ENCODE data around the gene KMT2B.

KMT2B gene

GRCh38 chr19:35734889-35735288, 17.1 kb downstream of the KMT2B start:
- Histone ChIP-seq H4K20me1 (ENCODE audit: insufficient read depth, low read length, poor library complexity, severe bottlenecking) (no peaks in the 10 kb centered on the region), H3F3A (ENCODE audit: low read depth) (no peaks in the 10 kb centered on the region), H3K36me3 (ENCODE audit: insufficient read depth, low read length) (peaks cover 36% of the 10 kb centered on the region; the same call in 1 of the 2 replicates), H3K9ac (ENCODE audit: low read depth, low read length, poor library complexity, severe bottlenecking) (no peak overlapping the region), H3K4me2 (ENCODE audit: low read depth, low read length, poor library complexity, severe bottlenecking) (no peak overlapping the region), H3K79me2 (ENCODE audit: insufficient read depth, low read length) (no peaks in the 10 kb centered on the region), H2AFZ (ENCODE audit: low read length) (no peak overlapping the region), H3K4me3 (ENCODE audit: low read length, poor library complexity, severe bottlenecking) (no peak overlapping the region), H3K4me1 (ENCODE audit: insufficient read depth, low read length, poor library complexity, severe bottlenecking) (no peaks in the 10 kb centered on the region), H3K27me3 (ENCODE audit: insufficient read depth, low read length, poor library complexity, severe bottlenecking) (no peaks in the 10 kb centered on the region), H3K9me2 (replicated peaks; ENCODE audit: low read depth, low read length) (no peaks in the 10 kb centered on the region), H3K9me3 (ENCODE audit: insufficient read depth, low read depth, low read length) (no peaks in the 10 kb centered on the region)
- TF ChIP-seq CTCF (conservative IDR thresholded peaks at IDR 0.05; ENCODE audit: low read length) (no peak), EZH2phosphoT487 (IDR thresholded peaks at IDR 0.05; ENCODE audit: borderline replicate concordance) (no peak)

GRCh38 chr19:35736913-35737886, 19.4 kb downstream of the KMT2B start:
- Histone ChIP-seq H3F3A (ENCODE audit: low read depth) (no peaks in the 10 kb centered on the region), H3K79me2 (ENCODE audit: insufficient read depth, low read length) (no peaks in the 10 kb centered on the region), H2AFZ (ENCODE audit: low read length) (no peak overlapping the region), H3K4me3 (ENCODE audit: low read length, poor library complexity, severe bottlenecking) (no peak overlapping the region), H4K20me1 (ENCODE audit: insufficient read depth, low read length, poor library complexity, severe bottlenecking) (no peaks in the 10 kb centered on the region), H3K27me3 (ENCODE audit: insufficient read depth, low read length, poor library complexity, severe bottlenecking) (no peaks in the 10 kb centered on the region), H3K9me3 (ENCODE audit: insufficient read depth, low read depth, low read length) (no peaks in the 10 kb centered on the region), H3K9ac (ENCODE audit: low read depth, low read length, poor library complexity, severe bottlenecking) (no peak overlapping the region), H3K36me3 (ENCODE audit: insufficient read depth, low read length) (peaks cover 23% of the 10 kb centered on the region; the same call in 1 of the 2 replicates), H3K4me1 (ENCODE audit: insufficient read depth, low read length, poor library complexity, severe bottlenecking) (peaks cover 4% of the 10 kb centered on the region), H3K9me2 (replicated peaks; ENCODE audit: low read depth, low read length) (no peaks in the 10 kb centered on the region), H3K4me2 (ENCODE audit: low read depth, low read length, poor library complexity, severe bottlenecking) (no peak overlapping the region)
- TF ChIP-seq CTCF (conservative IDR thresholded peaks at IDR 0.05; ENCODE audit: low read length) (0 out of 2 replicates have a peak, but pooled peaks have one; percentile 17), EZH2phosphoT487 (IDR thresholded peaks at IDR 0.05; ENCODE audit: borderline replicate concordance) (no peak)

GRCh38 chr19:35738021-35738886, 20.5 kb downstream of the KMT2B start:
- H3K4me1 ChIP-seq (ENCODE audit: insufficient read depth, low read length, poor library complexity, severe bottlenecking), result peaks cover 7% of the 10 kb centered on the region
- H3K4me2 ChIP-seq (ENCODE audit: low read depth, low read length, poor library complexity, severe bottlenecking), result no peak overlapping the region
- H3K9me3 ChIP-seq (ENCODE audit: insufficient read depth, low read depth, low read length), result no peaks in the 10 kb centered on the region
- no peak overlapping the region for H3K9ac ChIP-seq (ENCODE audit: low read depth, low read length, poor library complexity, severe bottlenecking)
- no peaks in the 10 kb centered on the region for H4K20me1 ChIP-seq (ENCODE audit: insufficient read depth, low read length, poor library complexity, severe bottlenecking)
- peaks cover 23% of the 10 kb centered on the region; the same call in 1 of the 2 replicates for H3K36me3 ChIP-seq (ENCODE audit: insufficient read depth, low read length)
- TF ChIP-seq CTCF (conservative IDR thresholded peaks at IDR 0.05; ENCODE audit: low read length) (no peak), EZH2phosphoT487 (IDR thresholded peaks at IDR 0.05; ENCODE audit: borderline replicate concordance) (no peak)
- H3K4me3 ChIP-seq (ENCODE audit: low read length, poor library complexity, severe bottlenecking), result no peak overlapping the region
- H3F3A ChIP-seq (ENCODE audit: low read depth), result no peaks in the 10 kb centered on the region
- H3K9me2 ChIP-seq (replicated peaks; ENCODE audit: low read depth, low read length), result no peaks in the 10 kb centered on the region
- H3K79me2 ChIP-seq (ENCODE audit: insufficient read depth, low read length), result no peaks in the 10 kb centered on the region
- H3K27me3 ChIP-seq (ENCODE audit: insufficient read depth, low read length, poor library complexity, severe bottlenecking), result no peaks in the 10 kb centered on the region
- no peak overlapping the region for H2AFZ ChIP-seq (ENCODE audit: low read length)

Data from Loucy (cell line).